ENCODE measurements around the gene AKR1C2. TPM values are rescaled to one million over a fixed set of nuclear protein-coding genes. Genes with fewer than 3 reads are reported as not detected.
"Not testable (repeated sequence)": the region's sequence is repeated elsewhere in the genome, so short reads cannot be mapped to it uniquely, and the experiment has no call there.

The AKR1C2 gene
- total and polyA plus RNA-seq, 2 experiments from 2014 or later, result 13.7 to 20.9 TPM

DNA sequence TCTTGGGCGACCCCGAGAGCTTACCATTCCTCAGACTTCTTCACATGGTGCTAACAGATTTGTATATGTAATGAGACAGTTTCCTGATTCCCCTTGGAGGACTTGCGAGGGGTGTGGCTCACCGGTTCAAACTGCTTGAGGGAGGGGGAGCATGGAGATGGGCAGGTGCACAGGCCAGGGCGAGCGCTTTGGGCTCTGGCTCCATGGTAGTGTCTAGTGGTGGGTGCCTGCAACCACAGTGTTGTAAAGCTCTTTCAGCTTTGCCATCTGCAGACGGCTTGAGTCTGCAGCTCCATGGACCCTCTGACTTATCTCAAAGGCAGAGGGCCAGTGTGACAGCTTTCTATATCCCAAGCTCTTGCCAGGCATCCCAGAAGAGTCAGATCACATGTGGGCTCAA, 47.6 kb downstream of the AKR1C2 start:
- WGBS, 2 experiments (ENCODE audit: low coverage in 1 of 2, low lambda C conversion rate in 2 of 2, missing lambda C conversion rate in 2 of 2), result 95 to 100% methylated on average over 6 of the region's 7 CpGs
- H3K27ac ChIP-seq, result not testable (repeated sequence)

DNA sequence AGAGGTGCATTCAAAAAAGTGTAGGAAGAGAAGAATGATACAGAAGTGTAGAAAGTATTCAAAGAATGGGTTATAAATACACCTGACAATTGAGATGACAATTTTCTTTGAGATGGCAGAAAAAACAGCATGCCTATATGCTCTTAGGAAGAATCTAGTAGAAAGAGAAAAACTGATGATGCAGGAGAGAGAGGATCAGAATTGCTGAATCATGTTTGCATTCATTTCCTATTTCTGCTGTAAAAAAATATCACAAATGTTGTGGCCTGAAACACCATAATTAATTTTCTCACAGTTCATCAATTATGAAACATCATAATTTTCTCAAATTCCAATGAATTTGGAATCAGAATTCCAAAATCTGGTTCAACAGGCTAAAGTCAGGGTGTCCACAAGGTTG, 50.3 kb downstream of the AKR1C2 start:
- Histone ChIP-seq H3K9ac (no peak overlapping the region), H3K9me2 (ENCODE audit: insufficient read depth) (no peaks in the 10 kb centered on the region), H2AFZ (no peak overlapping the region), H3K4me3 (no peak overlapping the region), H3F3A (ENCODE audit: insufficient read depth) (peaks cover 5% of the 10 kb centered on the region), H3K4me1 (ENCODE audit: insufficient read depth) (peaks cover 6% of the 10 kb centered on the region), H3K36me3 (ENCODE audit: low read depth) (no peaks in the 10 kb centered on the region), H3K79me2 (ENCODE audit: insufficient read depth) (no peaks in the 10 kb centered on the region), H3K4me2 (ENCODE audit: unreplicated experiment) (no peak overlapping the region), H3K27me3 (replicated peaks; ENCODE audit: insufficient read depth) (no peaks in the 10 kb centered on the region), H3K27ac (no peak overlapping the region), H4K20me1 (ENCODE audit: insufficient read depth) (no peaks in the 10 kb centered on the region), H3K9me3 (ENCODE audit: low read depth) (no peaks in the 10 kb centered on the region)
- DNase-seq, result no peak
- TF ChIP-seq EZH2phosphoT487 (IDR thresholded peaks at IDR 0.05; ENCODE audit: insufficient read depth, low read depth) (no peak), EZH2 (IDR thresholded peaks at IDR 0.05; ENCODE audit: insufficient read depth, poor library complexity, severe bottlenecking) (no peak)
- in situ Hi-C loops (cut with MboI), result no loop called here

More for the DNA sequence above, 47.6 kb downstream of the AKR1C2 start:
- H3K9me3 ChIP-seq (ENCODE audit: low read depth); H3K4me2 ChIP-seq (ENCODE audit: unreplicated experiment); H3F3A ChIP-seq (ENCODE audit: insufficient read depth); H3K9ac ChIP-seq; H3K4me1 ChIP-seq (ENCODE audit: insufficient read depth); H3K36me3 ChIP-seq (ENCODE audit: low read depth); H3K9me2 ChIP-seq (ENCODE audit: insufficient read depth); H4K20me1 ChIP-seq (ENCODE audit: insufficient read depth); H3K27me3 ChIP-seq (replicated peaks; ENCODE audit: insufficient read depth); DNase-seq; H3K4me3 ChIP-seq; in situ Hi-C loops (cut with MboI); H2AFZ ChIP-seq; H3K79me2 ChIP-seq (ENCODE audit: insufficient read depth): not testable (repeated sequence)

GRCh38 chr10:4951512-4952162, 52.0 kb downstream of the AKR1C2 start:
- H3K27ac ChIP-seq; H3K9me2 ChIP-seq (ENCODE audit: insufficient read depth); DNase-seq; H3K4me3 ChIP-seq; H3K9ac ChIP-seq; H3K27me3 ChIP-seq (replicated peaks; ENCODE audit: insufficient read depth); H3K9me3 ChIP-seq (ENCODE audit: low read depth); H3K79me2 ChIP-seq (ENCODE audit: insufficient read depth); H2AFZ ChIP-seq; H4K20me1 ChIP-seq (ENCODE audit: insufficient read depth); in situ Hi-C loops (cut with MboI); H3K36me3 ChIP-seq (ENCODE audit: low read depth); H3K4me2 ChIP-seq (ENCODE audit: unreplicated experiment): not testable (repeated sequence)
- 65 to 76% methylated on average over 3 to 4 of the region's 5 CpGs for WGBS, 2 experiments (ENCODE audit: low coverage in 1 of 2, low lambda C conversion rate in 2 of 2, missing lambda C conversion rate in 2 of 2)
- peaks cover 22% of the 10 kb centered on the region for H3K4me1 ChIP-seq (ENCODE audit: insufficient read depth)
- H3F3A ChIP-seq (ENCODE audit: insufficient read depth), result peaks cover 19% of the 10 kb centered on the region

GRCh38 chr10:4947635-4948596, 55.7 kb downstream of the AKR1C2 start:
- Histone ChIP-seq H3K36me3 (ENCODE audit: low read depth) (no peaks in the 10 kb centered on the region), H3K4me3 (peak overlapping the region; percentile 17; the same call in 1 of the 2 replicates), H3K4me1 (ENCODE audit: insufficient read depth) (peaks cover 44% of the 10 kb centered on the region), H3K27ac (peak overlapping the region; percentile 92), H3K9me3 (ENCODE audit: low read depth) (no peaks in the 10 kb centered on the region), H3K9ac (peak overlapping the region; percentile 66), H3F3A (ENCODE audit: insufficient read depth) (peaks cover 28% of the 10 kb centered on the region), H4K20me1 (ENCODE audit: insufficient read depth) (no peaks in the 10 kb centered on the region), H3K9me2 (ENCODE audit: insufficient read depth) (no peaks in the 10 kb centered on the region), H3K4me2 (ENCODE audit: unreplicated experiment) (peak overlapping the region; percentile 62), H2AFZ (peak overlapping the region; percentile 62), H3K79me2 (ENCODE audit: insufficient read depth) (no peaks in the 10 kb centered on the region), H3K27me3 (replicated peaks; ENCODE audit: insufficient read depth) (no peaks in the 10 kb centered on the region)
- 1 to 3% methylated on average over 5 of the region's 5 CpGs for WGBS, 2 experiments (ENCODE audit: low coverage in 1 of 2, low lambda C conversion rate in 2 of 2, missing lambda C conversion rate in 2 of 2)
- peak; percentile 96 for DNase-seq
- TF ChIP-seq EZH2 (IDR thresholded peaks at IDR 0.05; ENCODE audit: insufficient read depth, poor library complexity, severe bottlenecking), result no peak
- TF ChIP-seq EZH2phosphoT487 (IDR thresholded peaks at IDR 0.05; ENCODE audit: insufficient read depth, low read depth), result no peak
- in situ Hi-C loops (cut with MboI), result no loop called here
